Nephron (organoid): ENCODE measurements around the gene PPP6R2.

ENCODE experiments used
- H3K27ac Mint-ChIP-seq, 3 experiments: 2 replicates each; pipeline ENCODE4 v1.8.0; 2020; ENCODE audit warnings: mixed read lengths in 3 of 3, mild to moderate bottlenecking in 2 of 3, moderate library complexity in 1 of 3
- H3K27me3 Mint-ChIP-seq: 2 replicates; pipeline ENCODE4 v1.8.0; 2021; ENCODE audit warnings: low read depth, mild to moderate bottlenecking, moderate library complexity, mixed read lengths
- H3K36me3 Mint-ChIP-seq: 2 replicates; pipeline ENCODE4 v1.8.0; 2020; ENCODE audit warnings: low read depth, mixed read lengths
- H3K4me1 Mint-ChIP-seq: 2 replicates; pipeline ENCODE4 v1.8.0; 2020; ENCODE audit warnings: mixed read lengths
- H3K4me3 Mint-ChIP-seq, 3 experiments: 2 replicates each; pipeline ENCODE4 v1.8.0; 2020; ENCODE audit warnings: mild to moderate bottlenecking in 3 of 3, mixed read lengths in 3 of 3, moderate library complexity in 2 of 3
- H3K9me3 Mint-ChIP-seq: 2 replicates; pipeline ENCODE4 v1.8.0; 2020; ENCODE audit warnings: mixed read lengths
- CTCF ChIP-seq, 3 experiments: fragments of 200-600 bp; sonication (generic); IDR thresholded peaks; one replicate each; pipeline ENCODE4 v1.5.0; 2021; ENCODE audit warnings: antibody characterized with exemption in 3 of 3; ENCODE audit not compliant: unreplicated experiment in 3 of 3

PPP6R2 gene

GRCh38 chr22:50471197-50471847, 128.2 kb downstream of the PPP6R2 start:
- no peak overlapping the region for H3K27ac Mint-ChIP-seq
- peaks cover 6% of the 10 kb centered on the region for H3K36me3 Mint-ChIP-seq
- peaks cover 35% of the 10 kb centered on the region for H3K4me1 Mint-ChIP-seq
- no peak for TF ChIP-seq CTCF (IDR thresholded peaks at IDR 0.05; ENCODE audit: unreplicated experiment in 3 of 3)
- peak overlapping the region in 2 of 3 experiments; percentile 75 for H3K4me3 Mint-ChIP-seq
- H3K9me3 Mint-ChIP-seq, result no peaks in the 10 kb centered on the region
- no peaks in the 10 kb centered on the region for H3K27me3 Mint-ChIP-seq

- Mint-ChIP-seq H3K9me3 (no peaks in the 10 kb centered on the region), H3K27ac (no peak overlapping the region), H3K27me3 (peaks cover 4% of the 10 kb centered on the region), H3K4me1 (peaks cover 37% of the 10 kb centered on the region), H3K4me3 (peak overlapping the region; percentile 65 to 75 (median 75)), H3K36me3 (peaks cover under 1% of the 10 kb centered on the region)
- TF ChIP-seq CTCF (IDR thresholded peaks at IDR 0.05; ENCODE audit: unreplicated experiment in 3 of 3), result no peak
Measured at GRCh38 chr22:50471962-50472361, 128.8 kb downstream of the PPP6R2 start.

GRCh38 chr22:50473088-50473487, 130.0 kb downstream of the PPP6R2 start:
- no peaks in the 10 kb centered on the region for H3K36me3 Mint-ChIP-seq
- peak overlapping the region; percentile 90 to 97 (median 92) for H3K4me3 Mint-ChIP-seq
- peaks cover 15% of the 10 kb centered on the region for H3K27me3 Mint-ChIP-seq
- peak overlapping the region; percentile 7 to 69 (median 42) for H3K27ac Mint-ChIP-seq
- H3K4me1 Mint-ChIP-seq, result peaks cover 42% of the 10 kb centered on the region
- no peak for TF ChIP-seq CTCF (IDR thresholded peaks at IDR 0.05; ENCODE audit: unreplicated experiment in 3 of 3)
- H3K9me3 Mint-ChIP-seq, result no peaks in the 10 kb centered on the region

GRCh38 chr22:50473855-50474671, 130.9 kb downstream of the PPP6R2 start:
- Mint-ChIP-seq H3K4me3 (peak overlapping the region; percentile 90 to 97 (median 92)), H3K9me3 (no peaks in the 10 kb centered on the region), H3K27me3 (peaks cover 23% of the 10 kb centered on the region), H3K27ac (peak overlapping the region; percentile 1 to 39 (median 7)), H3K36me3 (no peaks in the 10 kb centered on the region), H3K4me1 (peaks cover 39% of the 10 kb centered on the region)
- TF ChIP-seq CTCF (IDR thresholded peaks at IDR 0.05; ENCODE audit: unreplicated experiment in 3 of 3), result no peak

- peak within 1 kb of the TSS; percentile 7 to 51 (median 40) for H3K27ac Mint-ChIP-seq
- TF ChIP-seq CTCF (IDR thresholded peaks at IDR 0.05; ENCODE audit: unreplicated experiment in 3 of 3), result no peak
- peak within 1 kb of the TSS; percentile 90 to 97 (median 92) for H3K4me3 Mint-ChIP-seq
- no peaks in the 10 kb centered on the region for H3K36me3 Mint-ChIP-seq
- H3K9me3 Mint-ChIP-seq, result no peaks in the 10 kb centered on the region
- H3K4me1 Mint-ChIP-seq, result peaks cover 39% of the 10 kb centered on the region
- H3K27me3 Mint-ChIP-seq, result peaks cover 33% of the 10 kb centered on the region
Measured at GRCh38 chr22:50474710-50475651, 131.9 kb downstream of the PPP6R2 start, which contains the start of gene SBF1. Gene SBF1 (minus strand): TSS chr22:50475035. CDS start chr22:50474840, 195 bp downstream.
